RWPE2 (cell line): ENCODE data around the gene CKAP5.

Source experiments
- ATAC-seq: fragments of 200-7000 bp; cut with Tn5 transposase; 3 replicates; pipeline ENCODE4 v1.9.1; 2021; ENCODE audit warnings: low read depth
- DNase-seq: peaks from one replicate; pipeline ENCODE4 v3.0.0-alpha.2; 2020; ENCODE audit warnings: low spot score
- H3K27ac ChIP-seq: fragments of 450-650 bp; 2 replicates; pipeline ENCODE4 v1.5.1; 2017; ENCODE audit warnings: mild to moderate bottlenecking; ENCODE audit not compliant: poor library complexity, severe bottlenecking
- H3K27me3 ChIP-seq: fragments of 250-450 bp; sonication (Bioruptor Pico); 2 replicates; pipeline ENCODE4 v1.5.1; 2021; ENCODE audit warnings: mild to moderate bottlenecking, moderate library complexity; ENCODE audit not compliant: insufficient read depth, poor library complexity, severe bottlenecking
- H3K36me3 ChIP-seq: fragments of 250-450 bp; sonication (Bioruptor Pico); 2 replicates; pipeline ENCODE4 v1.5.1; 2020; ENCODE audit warnings: low read depth, mild to moderate bottlenecking, moderate library complexity
- H3K4me1 ChIP-seq: fragments of 250-450 bp; sonication (Bioruptor Pico); 2 replicates; pipeline ENCODE4 v1.5.1; 2021; ENCODE audit warnings: mild to moderate bottlenecking, moderate library complexity; ENCODE audit not compliant: insufficient read depth, poor library complexity, severe bottlenecking
- H3K4me3 ChIP-seq: fragments of 250-450 bp; sonication (Bioruptor Pico); 2 replicates; pipeline ENCODE4 v1.5.1; 2021; ENCODE audit warnings: mild to moderate bottlenecking, moderate library complexity; ENCODE audit not compliant: severe bottlenecking
- H3K9me3 ChIP-seq: fragments of 250-450 bp; sonication (Bioruptor Pico); 2 replicates; pipeline ENCODE4 v1.5.1; 2021; ENCODE audit warnings: mild to moderate bottlenecking, moderate library complexity; ENCODE audit not compliant: severe bottlenecking
- TF ChIP-seq, protein P1 (sequence below): fragments of 450-650 bp; IDR thresholded peaks from one replicate; pipeline ENCODE4 v1.5.1; 2017; ENCODE audit warnings: mild to moderate bottlenecking, moderate library complexity; ENCODE audit not compliant: poor library complexity, severe bottlenecking

The CKAP5 gene

DNA sequence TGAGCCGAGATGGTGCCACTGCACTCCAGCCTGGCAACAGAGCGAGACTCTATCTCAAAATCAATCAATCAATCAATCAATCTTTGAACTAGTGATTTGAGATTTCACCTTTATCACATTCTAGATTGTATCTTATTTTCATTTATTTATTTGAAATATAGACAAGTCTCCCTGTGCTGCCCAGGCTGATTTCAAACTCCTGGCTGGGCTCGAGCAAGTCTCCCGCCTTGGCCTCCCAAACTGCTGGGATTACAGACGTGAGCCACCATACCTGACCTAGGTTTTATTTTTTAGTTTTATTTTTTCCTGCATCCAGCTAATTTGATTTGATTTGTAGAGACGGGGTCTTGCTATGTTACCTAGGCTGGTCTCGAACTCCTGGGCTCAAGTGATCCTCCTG lies 109.9 kb downstream of the CKAP5 start:
- Histone ChIP-seq H3K36me3 (peaks cover 6% of the 10 kb centered on the region), H3K27me3 (no peaks in the 10 kb centered on the region), H3K4me1 (no peaks in the 10 kb centered on the region), H3K9me3 (no peaks in the 10 kb centered on the region), H3K4me3 (no peak overlapping the region), H3K27ac (no peak overlapping the region)
- ATAC-seq = no peak
- DNase-seq = no peak
- TF ChIP-seq, protein P1, sequence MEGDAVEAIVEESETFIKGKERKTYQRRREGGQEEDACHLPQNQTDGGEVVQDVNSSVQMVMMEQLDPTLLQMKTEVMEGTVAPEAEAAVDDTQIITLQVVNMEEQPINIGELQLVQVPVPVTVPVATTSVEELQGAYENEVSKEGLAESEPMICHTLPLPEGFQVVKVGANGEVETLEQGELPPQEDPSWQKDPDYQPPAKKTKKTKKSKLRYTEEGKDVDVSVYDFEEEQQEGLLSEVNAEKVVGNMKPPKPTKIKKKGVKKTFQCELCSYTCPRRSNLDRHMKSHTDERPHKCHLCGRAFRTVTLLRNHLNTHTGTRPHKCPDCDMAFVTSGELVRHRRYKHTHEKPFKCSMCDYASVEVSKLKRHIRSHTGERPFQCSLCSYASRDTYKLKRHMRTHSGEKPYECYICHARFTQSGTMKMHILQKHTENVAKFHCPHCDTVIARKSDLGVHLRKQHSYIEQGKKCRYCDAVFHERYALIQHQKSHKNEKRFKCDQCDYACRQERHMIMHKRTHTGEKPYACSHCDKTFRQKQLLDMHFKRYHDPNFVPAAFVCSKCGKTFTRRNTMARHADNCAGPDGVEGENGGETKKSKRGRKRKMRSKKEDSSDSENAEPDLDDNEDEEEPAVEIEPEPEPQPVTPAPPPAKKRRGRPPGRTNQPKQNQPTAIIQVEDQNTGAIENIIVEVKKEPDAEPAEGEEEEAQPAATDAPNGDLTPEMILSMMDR = no peak

DNA sequence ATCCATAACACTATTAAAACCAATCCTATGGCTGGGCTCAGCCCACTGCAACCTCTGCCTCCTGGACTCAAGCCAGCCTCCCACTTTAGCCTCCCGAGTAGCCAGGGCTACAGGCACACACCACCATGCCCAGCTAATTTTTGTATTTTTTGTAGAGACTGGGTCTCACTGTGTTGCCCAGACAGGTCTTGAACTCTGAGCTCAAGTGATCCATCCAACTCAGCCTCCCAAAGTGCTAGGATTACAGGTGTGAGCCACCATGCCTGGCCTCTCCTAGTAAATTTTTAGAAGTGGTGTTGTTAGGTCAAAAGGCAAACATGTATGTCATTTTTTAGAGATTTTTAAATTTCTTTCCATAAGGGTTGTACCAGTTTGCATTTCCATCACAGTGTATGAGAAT lies 112.8 kb downstream of the CKAP5 start:
- DNase-seq = no peak

DNA sequence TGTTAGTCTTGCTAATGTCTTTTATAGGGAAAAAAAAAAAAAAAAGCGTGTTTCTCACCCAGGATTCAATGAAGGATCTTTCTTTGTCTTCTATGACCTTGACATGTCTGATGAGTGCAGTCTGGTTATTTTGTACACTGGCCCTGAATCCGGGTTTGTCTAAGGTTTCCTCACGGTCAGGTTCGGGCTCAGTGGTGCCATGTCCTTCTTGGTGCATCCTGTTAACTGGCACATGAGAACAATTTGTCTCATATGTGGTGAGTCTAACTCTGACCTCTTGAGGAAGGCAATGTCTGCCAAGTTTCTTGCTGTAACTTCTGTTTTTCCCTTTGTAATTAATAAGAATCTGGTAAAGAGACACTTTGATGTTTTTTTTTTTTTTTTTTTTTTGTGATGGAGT lies 114.5 kb downstream of the CKAP5 start:
- DNase-seq = no peak
- TF ChIP-seq, protein P1 = no peak
- H3K36me3 ChIP-seq = no peaks in the 10 kb centered on the region
- H3K4me1 ChIP-seq = no peaks in the 10 kb centered on the region
- no peak overlapping the region for H3K4me3 ChIP-seq
- H3K27me3 ChIP-seq = no peaks in the 10 kb centered on the region
- no peak for ATAC-seq
- H3K27ac ChIP-seq = no peak overlapping the region
- H3K9me3 ChIP-seq = no peaks in the 10 kb centered on the region

More for the DNA sequence above, 112.8 kb downstream of the CKAP5 start:
- Histone ChIP-seq H3K36me3 (no peaks in the 10 kb centered on the region), H3K4me1 (no peaks in the 10 kb centered on the region), H3K27ac (no peak overlapping the region), H3K27me3 (no peaks in the 10 kb centered on the region), H3K9me3 (no peaks in the 10 kb centered on the region), H3K4me3 (no peak overlapping the region)
- TF ChIP-seq, protein P1 = no peak
- ATAC-seq = no peak

DNA sequence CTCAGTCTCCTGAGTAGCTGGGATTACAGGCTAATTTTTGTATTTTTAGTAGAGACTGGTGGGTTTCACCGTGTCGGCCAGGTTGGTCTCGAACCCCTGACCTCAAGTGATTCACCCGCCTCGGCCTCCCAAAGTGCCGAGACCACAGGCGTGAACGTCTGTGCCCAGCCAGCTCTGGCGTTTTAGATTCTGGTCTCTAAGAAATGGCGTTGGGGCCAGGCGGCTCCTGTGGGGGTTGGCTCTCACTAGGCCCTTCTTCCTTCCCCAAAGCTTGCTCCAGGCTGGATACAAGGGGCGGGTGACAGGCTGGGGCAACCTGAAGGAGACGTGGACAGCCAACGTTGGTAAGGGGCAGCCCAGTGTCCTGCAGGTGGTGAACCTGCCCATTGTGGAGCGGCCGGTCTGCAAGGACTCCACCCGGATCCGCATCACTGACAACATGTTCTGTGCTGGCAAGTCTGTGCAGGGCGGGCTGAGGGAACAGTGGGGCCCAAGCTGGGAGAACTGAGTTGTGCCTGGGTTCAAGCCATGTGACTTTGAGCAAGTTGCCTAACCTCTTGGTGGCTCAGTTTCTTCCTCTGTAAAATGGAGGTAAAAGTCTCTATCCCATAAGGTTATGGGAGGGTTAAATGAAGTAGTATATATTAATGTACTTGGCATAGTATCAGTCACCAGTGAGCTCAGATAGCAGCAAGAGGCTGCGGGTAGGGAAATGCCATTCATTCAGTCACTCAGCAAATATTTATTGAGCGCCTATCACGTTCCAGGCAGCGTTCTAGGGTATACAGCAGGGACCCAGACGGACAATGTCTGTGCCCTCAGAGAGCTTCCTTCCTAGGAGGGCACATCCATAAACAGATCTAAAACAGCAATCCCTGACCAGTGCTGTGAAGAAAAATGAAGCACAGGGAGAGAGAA lies 116.7 kb downstream of the CKAP5 start:
- DNase-seq (no peak), ATAC-seq (peak; percentile 30; the same call in 1 of the 3 replicates)
- no peaks in the 10 kb centered on the region for H3K4me1 ChIP-seq
- H3K36me3 ChIP-seq = no peaks in the 10 kb centered on the region
- no peaks in the 10 kb centered on the region for H3K9me3 ChIP-seq
- no peak overlapping the region for H3K27ac ChIP-seq
- no peaks in the 10 kb centered on the region for H3K27me3 ChIP-seq
- TF ChIP-seq, protein P1 = no peak
- no peak overlapping the region for H3K4me3 ChIP-seq

DNA sequence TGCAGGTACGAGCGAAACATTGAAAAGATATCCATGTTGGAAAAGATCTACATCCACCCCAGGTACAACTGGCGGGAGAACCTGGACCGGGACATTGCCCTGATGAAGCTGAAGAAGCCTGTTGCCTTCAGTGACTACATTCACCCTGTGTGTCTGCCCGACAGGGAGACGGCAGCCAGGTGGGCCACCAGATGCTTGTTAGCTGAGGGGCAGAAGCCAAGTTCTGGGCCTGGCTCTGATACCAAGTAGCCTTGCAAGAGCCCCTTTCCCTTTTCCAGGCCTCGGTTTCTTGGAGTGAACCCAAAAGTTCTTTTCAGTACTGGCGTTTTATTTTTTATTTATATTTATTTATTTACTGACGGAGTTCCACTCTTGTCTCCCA lies 117.4 kb downstream of the CKAP5 start:
- no peak for DNase-seq
- TF ChIP-seq, protein P1 = no peak
- H3K4me1 ChIP-seq = no peaks in the 10 kb centered on the region
- ATAC-seq = no peak
- H3K27ac ChIP-seq = no peak overlapping the region
- no peaks in the 10 kb centered on the region for H3K9me3 ChIP-seq
- no peaks in the 10 kb centered on the region for H3K27me3 ChIP-seq
- no peak overlapping the region for H3K4me3 ChIP-seq
- no peaks in the 10 kb centered on the region for H3K36me3 ChIP-seq
